GM21825 (cell line): ENCODE measurements around the gene CNIH2.

Experiments
- ATAC-seq: cut with Tn5 transposase; IDR thresholded peaks from one replicate; pipeline ENCODE4 v1.9.1; 2021; ENCODE audit warnings: mild to moderate bottlenecking, moderate library complexity; ENCODE audit not compliant: unreplicated experiment

CNIH2 gene

DNA sequence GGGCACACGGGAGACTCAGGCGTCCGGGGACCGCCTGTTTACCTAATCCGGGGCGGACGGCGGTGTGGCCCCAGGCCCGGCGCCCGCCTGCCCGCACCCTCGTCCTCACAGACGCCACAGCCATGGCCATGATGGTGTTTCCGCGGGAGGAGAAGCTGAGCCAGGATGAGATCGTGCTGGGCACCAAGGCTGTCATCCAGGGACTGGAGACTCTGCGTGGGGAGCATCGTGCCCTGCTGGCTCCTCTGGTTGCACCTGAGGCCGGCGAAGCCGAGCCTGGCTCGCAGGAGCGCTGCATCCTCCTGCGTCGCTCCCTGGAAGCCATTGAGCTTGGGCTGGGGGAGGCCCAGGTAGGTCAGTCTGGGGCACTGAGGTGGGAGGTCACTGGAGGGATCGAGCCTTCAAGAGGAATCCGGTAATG, 19.5 kb upstream of the CNIH2 start:
- ATAC-seq, result no peak

GRCh38 chr11:66259225-66259624, 18.8 kb upstream of the CNIH2 start:
- ATAC-seq, result no peak

DNA sequence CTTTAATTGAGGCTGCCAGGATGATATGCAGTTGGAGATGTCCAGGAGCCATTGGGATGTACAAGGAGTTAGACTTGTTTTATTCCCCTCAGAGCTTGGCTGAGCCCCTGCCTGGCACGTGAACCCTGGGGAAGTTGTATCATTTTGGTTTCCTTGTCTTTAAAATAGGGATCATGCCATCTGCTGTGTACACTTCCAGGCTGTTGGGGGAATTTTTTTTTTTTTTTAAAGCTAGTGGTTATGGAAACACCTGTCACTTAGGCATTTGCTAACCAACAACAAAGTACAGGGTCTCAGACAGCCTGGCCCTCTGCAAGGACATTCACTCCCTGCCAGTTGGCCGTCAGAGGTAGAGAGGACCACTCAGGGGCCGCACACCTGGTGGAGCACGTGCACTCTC, 18.0 kb upstream of the CNIH2 start:
- ATAC-seq, result no peak

- no peak for ATAC-seq
These were observed 16.4 kb upstream of the CNIH2 start for GRCh38 chr11:66261578-66261977.

- ATAC-seq, result no peak
These were observed 15.8 kb upstream of the CNIH2 start for GRCh38 chr11:66262191-66262590.

DNA sequence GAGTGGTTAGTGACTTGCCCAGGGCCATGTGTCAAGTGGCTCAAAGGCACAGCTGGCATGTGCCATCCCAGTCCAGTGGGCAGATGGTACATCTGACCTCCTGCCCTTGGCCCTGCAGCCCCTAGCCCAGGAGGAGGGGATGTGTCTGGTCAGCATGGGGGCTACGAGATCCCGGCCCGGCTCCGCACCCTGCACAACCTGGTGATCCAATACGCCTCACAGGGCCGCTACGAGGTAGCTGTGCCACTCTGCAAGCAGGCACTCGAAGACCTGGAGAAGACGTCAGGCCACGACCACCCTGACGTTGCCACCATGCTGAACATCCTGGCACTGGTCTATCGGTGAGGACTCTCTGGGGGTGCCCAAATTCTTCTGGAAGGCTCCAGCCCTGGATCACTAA, 15.3 kb upstream of the CNIH2 start:
- ATAC-seq, result no peak

DNA sequence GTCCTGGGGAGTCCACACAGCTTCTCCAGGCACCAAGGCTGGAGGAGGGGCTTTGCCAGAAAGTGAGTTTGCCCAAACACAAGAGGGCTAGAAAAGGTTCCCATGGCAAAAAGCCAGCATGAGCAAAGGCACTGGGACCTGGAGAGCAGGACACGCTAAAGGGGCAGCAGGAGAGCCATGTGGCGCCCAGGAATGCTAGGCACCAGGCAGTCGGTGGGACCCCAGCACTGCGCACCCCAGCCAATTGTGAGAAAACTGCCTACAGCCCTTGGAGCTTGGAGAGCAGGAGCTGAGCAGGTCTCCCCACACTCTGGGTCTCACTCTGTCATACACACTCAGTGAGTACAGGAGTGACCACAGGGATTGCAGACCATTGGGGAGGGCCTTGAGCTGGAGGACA, 14.7 kb upstream of the CNIH2 start:
- no peak for ATAC-seq

DNA sequence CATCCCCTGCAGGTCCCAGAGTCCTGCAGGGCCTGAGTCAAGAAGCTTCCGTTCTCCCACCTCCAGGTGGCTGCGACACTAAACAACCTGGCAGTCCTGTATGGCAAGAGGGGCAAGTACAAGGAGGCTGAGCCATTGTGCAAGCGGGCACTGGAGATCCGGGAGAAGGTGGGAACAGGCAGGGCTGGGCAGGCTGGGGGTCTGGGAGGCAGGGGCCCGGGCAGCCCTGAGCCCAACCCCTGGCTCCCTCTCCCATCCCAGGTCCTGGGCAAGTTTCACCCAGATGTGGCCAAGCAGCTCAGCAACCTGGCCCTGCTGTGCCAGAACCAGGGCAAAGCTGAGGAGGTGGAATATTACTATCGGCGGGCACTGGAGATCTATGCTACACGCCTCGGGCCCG, 14.2 kb upstream of the CNIH2 start:
- no peak for ATAC-seq

- no peak for ATAC-seq
These were observed 13.6 kb upstream of the CNIH2 start for GRCh38 chr11:66264383-66264782.

GRCh38 chr11:66264914-66265313, 13.1 kb upstream of the CNIH2 start:
- no peak for ATAC-seq

GRCh38 chr11:66265531-66266377, 12.2 kb upstream of the CNIH2 start:
- no peak for ATAC-seq

GRCh38 chr11:66266378-66267038, 11.5 kb upstream of the CNIH2 start:
- ATAC-seq, result no peak

DNA sequence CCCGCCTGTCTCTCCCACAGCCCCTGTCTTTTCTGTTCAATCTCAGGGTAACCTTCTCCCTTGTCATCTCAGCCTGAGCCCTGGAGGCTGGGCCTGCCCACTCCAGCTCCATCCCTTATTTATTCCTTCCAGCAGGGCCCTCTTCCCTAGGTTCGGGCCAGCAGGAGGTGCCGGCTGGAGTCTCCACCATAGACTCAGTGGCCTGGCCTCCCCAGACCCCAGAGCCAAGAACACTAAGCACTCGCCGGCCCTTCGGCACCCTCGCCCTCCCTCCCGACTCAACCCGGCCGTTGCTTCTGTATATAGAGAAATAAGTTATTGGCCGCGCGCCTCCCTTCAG, 11.0 kb upstream of the CNIH2 start:
- ATAC-seq, result no peak

DNA sequence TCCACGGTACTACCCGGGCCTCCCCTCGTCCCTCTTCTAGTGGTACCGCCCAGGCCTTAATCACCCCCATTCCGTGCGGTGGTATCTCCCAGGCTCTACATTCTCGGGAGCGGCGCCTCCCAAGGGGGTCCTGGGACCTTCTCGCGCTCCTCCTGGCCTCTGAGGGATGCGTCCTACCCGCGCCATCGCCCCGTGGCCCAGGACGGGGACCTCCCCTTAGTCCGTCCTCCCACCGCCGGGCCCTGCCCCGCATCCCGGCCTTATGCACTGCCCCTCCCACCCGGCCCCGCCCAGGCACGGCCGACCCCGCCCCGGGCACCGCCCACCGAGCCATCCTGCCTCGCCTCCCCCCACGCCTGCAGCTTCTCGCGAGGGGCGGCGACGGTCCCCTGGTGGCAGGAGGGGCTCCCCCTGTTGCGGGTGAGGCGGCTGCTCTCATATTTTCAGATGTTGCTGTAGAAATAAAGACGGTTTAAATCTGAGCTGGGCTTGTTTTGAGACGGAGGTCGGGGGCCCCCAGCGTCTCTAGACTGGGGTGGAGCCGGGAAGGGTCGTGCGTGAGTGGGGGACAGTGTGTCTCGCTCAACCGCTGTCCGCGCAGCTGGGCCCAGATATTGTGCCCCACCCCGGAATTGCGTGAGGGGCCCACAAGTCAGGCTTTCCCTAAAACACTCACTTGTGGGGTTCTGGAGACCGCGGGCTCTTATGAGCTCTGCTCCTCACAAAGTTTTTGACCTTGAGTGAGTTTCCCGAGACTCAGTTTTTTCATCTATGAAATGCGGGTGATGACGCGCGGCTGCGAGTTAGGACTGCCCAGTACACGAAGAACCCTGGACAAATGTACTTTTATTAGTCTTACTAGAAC, 10.4 kb upstream of the CNIH2 start:
- peak; percentile 43 for ATAC-seq

DNA sequence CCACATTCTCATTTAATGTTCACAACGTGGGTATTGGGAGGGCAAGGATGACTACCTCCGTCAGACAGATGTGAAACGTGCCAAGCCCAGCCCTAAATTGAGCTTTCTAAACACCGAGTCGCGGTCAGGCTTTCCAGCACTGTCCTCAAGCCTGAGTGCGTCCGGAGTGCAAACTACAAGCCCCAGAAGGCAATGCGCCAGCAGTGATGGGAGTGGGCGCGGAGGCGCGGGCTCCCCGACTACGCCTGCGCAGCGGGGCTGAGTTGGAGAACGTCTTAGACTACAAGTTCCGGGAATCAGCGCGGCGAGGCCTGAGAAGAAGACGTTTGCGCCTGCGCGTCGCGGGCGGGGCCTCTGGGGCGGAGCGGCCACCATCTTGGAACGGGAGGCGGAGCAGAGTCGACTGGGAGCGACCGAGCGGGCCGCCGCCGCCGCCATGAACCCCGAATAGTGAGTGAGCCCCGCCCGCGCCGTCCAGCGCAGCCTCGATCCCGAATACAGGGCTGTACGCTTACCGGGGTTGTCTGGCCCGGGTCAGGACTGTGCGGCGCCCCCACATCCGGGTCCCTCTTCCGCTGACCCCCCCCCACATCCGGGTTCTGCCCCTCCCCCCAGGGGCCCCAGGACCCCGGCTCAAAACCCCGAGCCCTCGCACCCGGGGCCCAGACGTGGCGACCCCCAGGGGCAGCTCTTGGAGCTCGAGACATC, 9.6 kb upstream of the CNIH2 start, which contains the start of gene RAB1B:
RAB1B (plus strand) TSS at position 396 of the 708 bp plus-strand sequence; CDS start at position 437, 41 bp downstream.
- ATAC-seq, result peak; percentile 77

- no peak for ATAC-seq
These were observed 8.7 kb upstream of the CNIH2 start for GRCh38 chr11:66268952-66269905.

DNA sequence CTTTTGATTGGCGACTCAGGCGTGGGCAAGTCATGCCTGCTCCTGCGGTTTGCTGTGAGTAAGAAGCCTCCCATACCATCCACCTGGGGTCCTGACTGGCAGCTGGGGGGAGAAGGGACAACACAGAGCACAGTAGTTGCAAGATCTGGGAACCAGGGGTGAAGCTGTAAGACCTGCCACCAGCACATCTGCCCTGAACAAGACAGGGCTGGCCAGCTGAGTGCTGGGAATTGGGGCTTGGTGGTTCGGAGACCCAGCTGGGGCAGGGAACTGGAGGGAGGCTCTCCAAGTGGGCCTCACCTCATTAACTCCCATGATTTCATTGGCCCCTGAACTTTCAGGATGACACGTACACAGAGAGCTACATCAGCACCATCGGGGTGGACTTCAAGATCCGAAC, 6.2 kb upstream of the CNIH2 start:
- ATAC-seq, result no peak

DNA sequence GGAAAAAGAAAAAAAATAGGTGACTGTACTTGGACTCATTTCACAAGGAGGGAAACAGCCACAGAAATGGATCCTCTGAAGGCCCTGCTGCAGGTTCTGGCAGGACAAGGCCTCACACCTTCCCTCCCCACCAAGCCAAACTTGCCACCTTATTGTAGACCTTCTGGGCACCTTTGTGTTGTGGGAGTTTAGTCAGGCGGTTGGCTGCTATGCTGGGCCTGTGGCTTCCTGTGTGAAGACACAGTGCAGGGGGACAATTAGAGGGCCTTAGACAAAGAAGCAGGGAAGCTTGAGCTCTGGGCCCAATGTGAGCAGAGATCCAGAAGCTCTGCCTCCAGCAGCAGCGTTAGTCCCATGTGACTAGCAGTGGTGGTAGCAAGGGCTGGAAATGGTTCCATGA, 5.4 kb upstream of the CNIH2 start:
- no peak for ATAC-seq

GRCh38 chr11:66274219-66274618, 3.8 kb upstream of the CNIH2 start:
- ATAC-seq, result no peak

DNA sequence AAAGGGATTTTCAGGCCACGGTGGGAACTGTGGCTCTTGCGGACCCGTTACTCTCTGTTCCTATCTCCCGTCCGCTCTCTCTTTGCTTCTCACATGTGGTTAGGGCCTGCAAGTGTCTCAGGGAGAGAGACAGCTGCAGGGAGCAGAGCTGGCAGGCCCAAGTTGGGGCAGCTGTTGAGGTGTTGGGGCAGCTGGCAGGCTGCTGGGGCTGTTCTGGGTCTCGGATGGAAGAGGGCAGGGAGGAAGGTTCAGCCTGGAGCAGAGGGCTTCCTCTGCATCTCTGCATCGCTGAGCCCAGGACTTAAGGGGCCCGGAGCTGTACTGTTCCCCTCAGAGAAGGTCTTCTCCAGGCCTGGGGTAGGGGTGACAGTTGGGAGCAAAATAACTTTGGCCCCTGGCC, 2.6 kb upstream of the CNIH2 start:
- ATAC-seq, result no peak
